GM12891 (cell line): Measurements from ENCODE around the gene DDX39A.
"Not testable (repeated sequence)": the region's sequence is repeated elsewhere in the genome, so short reads cannot be mapped to it uniquely, and the experiment has no call there.

Experiments
- POLR2A ChIP-seq: IDR thresholded peaks from 2 replicates; pipeline ENCODE4 v1.6.1; 2011; ENCODE audit warnings: low read depth, low read length, control low read depth
- POLR2AphosphoS5 ChIP-seq: IDR thresholded peaks from 2 replicates; pipeline ENCODE4 v1.6.1; 2011; ENCODE audit warnings: low read depth, low read length, control low read depth
- SPI1 ChIP-seq: IDR thresholded peaks from 2 replicates; pipeline ENCODE4 v1.6.1; 2011; ENCODE audit warnings: low read depth, low read length, control low read depth
- TAF1 ChIP-seq: IDR thresholded peaks from 2 replicates; pipeline ENCODE4 v1.6.1; 2011; ENCODE audit warnings: low read depth, low read length, control low read depth

GRCh38 chr19:14396730-14397129, 22.4 kb downstream of the DDX39A start:
- TF ChIP-seq POLR2A, POLR2AphosphoS5, TAF1, SPI1: not testable (repeated sequence)
